ENCODE results near the gene KRTAP21-3. TPM values are rescaled to one million over a fixed set of nuclear protein-coding genes. Genes with fewer than 3 reads are reported as not detected.

KRTAP21-3 gene
- total and polyA plus RNA-seq, 8 donors: not detected

GRCh38 chr21:30674312-30674711 is 44.3 kb downstream of the KRTAP21-3 start:
- no peak for ATAC-seq
- TF ChIP-seq, protein P1, sequence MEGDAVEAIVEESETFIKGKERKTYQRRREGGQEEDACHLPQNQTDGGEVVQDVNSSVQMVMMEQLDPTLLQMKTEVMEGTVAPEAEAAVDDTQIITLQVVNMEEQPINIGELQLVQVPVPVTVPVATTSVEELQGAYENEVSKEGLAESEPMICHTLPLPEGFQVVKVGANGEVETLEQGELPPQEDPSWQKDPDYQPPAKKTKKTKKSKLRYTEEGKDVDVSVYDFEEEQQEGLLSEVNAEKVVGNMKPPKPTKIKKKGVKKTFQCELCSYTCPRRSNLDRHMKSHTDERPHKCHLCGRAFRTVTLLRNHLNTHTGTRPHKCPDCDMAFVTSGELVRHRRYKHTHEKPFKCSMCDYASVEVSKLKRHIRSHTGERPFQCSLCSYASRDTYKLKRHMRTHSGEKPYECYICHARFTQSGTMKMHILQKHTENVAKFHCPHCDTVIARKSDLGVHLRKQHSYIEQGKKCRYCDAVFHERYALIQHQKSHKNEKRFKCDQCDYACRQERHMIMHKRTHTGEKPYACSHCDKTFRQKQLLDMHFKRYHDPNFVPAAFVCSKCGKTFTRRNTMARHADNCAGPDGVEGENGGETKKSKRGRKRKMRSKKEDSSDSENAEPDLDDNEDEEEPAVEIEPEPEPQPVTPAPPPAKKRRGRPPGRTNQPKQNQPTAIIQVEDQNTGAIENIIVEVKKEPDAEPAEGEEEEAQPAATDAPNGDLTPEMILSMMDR (IDR thresholded peaks at IDR 0.05): no peak

DNA sequence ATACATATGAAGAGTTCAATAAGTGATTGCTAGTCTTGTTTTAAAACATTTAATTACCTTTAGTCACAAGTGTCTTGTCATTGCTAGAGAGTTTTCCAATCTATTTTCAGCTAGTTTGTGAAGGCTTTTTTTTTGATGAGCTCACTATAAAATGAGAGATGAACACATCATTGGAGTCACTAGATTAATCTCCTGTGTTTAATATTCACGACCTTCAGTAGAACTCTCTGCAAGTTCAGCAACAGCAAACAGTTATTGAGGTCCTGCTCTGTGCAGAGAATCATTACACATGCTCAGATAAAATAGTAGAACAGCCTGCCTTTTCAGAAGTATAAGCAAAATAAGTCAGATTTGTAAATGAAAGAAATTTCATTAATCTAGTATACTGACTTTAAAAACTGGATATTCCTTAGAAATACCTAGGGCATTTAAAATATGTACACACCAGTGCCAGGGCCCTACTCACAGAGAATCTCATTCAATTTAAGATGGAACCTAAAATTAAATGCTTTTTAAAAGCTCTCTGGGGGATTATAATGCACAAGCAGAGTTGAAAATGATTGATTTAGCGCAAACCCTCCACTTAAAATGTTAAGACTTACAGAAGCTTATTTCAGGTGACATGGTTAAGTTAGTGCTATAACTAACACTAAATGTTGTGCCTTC is 45.5 kb downstream of the KRTAP21-3 start:
- WGBS, 2 donors: 68 to 70% methylated on average over 2 of the region's 2 CpGs
- intact Hi-C loops (cut with DNase I): no loop called here
- ATAC-seq: no peak

More at GRCh38 chr21:30674312-30674711, 44.3 kb downstream of the KRTAP21-3 start:
- no peak overlapping the region for H3K4me3 ChIP-seq
- H3K36me3 ChIP-seq: no peaks in the 10 kb centered on the region
- DNase-seq (no peak), FAIRE-seq (no peak)
- no peak overlapping the region for H3K27ac ChIP-seq
- no peaks in the 10 kb centered on the region for H3K4me1 ChIP-seq
- WGBS, 2 donors: 60 to 74% methylated on average over 1 of the region's 1 CpG
- H3K27me3 ChIP-seq: no peaks in the 10 kb centered on the region
- intact Hi-C loops (cut with DNase I): no loop called here
- H3K9me3 ChIP-seq: no peaks in the 10 kb centered on the region

DNA sequence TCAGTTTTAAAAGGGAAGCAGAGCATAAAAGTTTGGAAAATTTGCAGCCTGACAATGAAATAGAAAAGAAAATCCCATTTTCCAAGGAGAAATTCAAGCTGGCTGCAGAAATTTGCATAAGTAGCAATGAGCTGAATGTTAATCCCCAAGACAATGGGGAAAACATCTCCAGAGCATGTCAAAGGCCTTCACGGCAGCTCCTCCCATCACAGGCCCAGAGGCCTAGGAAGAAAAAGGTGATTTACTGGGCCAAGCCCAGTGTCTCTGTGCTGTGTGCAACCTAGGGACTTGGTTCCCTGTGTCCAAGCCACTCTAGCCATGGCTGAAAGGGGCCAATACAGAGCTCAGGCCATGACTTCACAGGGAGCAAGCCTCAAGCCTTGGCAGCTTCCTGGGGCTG is 49.8 kb downstream of the KRTAP21-3 start:
- intact Hi-C loops (cut with DNase I): no loop called here
- H3K4me3 ChIP-seq: no peak overlapping the region
- DNase-seq: no peak
- WGBS, 2 donors: 74 to 80% methylated on average over 1 of the region's 1 CpG
- H3K36me3 ChIP-seq: no peaks in the 10 kb centered on the region
- no peak for FAIRE-seq
- no peaks in the 10 kb centered on the region for H3K9me3 ChIP-seq
- H3K4me1 ChIP-seq: no peaks in the 10 kb centered on the region
- no peak overlapping the region for H3K27ac ChIP-seq
- TF ChIP-seq, protein P1 (IDR thresholded peaks at IDR 0.05): no peak
- H3K27me3 ChIP-seq: no peaks in the 10 kb centered on the region
- ATAC-seq: no peak

More for the DNA sequence above, 45.5 kb downstream of the KRTAP21-3 start:
- DNase-seq: no peak
- Histone ChIP-seq H3K36me3 (no peaks in the 10 kb centered on the region), H3K4me3 (no peak overlapping the region), H3K9me3 (no peaks in the 10 kb centered on the region), H3K27ac (no peak overlapping the region), H3K27me3 (no peaks in the 10 kb centered on the region), H3K4me1 (no peaks in the 10 kb centered on the region)
- FAIRE-seq: no peak
- TF ChIP-seq, protein P1 (IDR thresholded peaks at IDR 0.05): no peak

Other genes with a start within 250 kb of the KRTAP21-3 start
- gene KRTAP19-1, start 238.4 kb downstream of the KRTAP21-3 start, total RNA-seq: not detected
- not detected for gene KRTAP19-1, start 238.4 kb downstream of the KRTAP21-3 start, polyA plus RNA-seq
- gene KRTAP19-2, start 231.3 kb downstream of the KRTAP21-3 start, total RNA-seq: not detected
- gene KRTAP19-2, start 231.3 kb downstream of the KRTAP21-3 start, polyA plus RNA-seq: not detected
- not detected for gene KRTAP19-3, start 226.8 kb downstream of the KRTAP21-3 start, total RNA-seq
- not detected for gene KRTAP19-3, start 226.8 kb downstream of the KRTAP21-3 start, polyA plus RNA-seq
- gene KRTAP19-4, start 221.6 kb downstream of the KRTAP21-3 start, total RNA-seq: not detected
- not detected for gene KRTAP19-4, start 221.6 kb downstream of the KRTAP21-3 start, polyA plus RNA-seq
- not detected for gene KRTAP19-5, start 216.6 kb downstream of the KRTAP21-3 start, total RNA-seq
- gene KRTAP19-5, start 216.6 kb downstream of the KRTAP21-3 start, polyA plus RNA-seq: not detected
- gene KRTAP19-6, start 176.9 kb downstream of the KRTAP21-3 start, total RNA-seq: not detected
- gene KRTAP19-6, start 176.9 kb downstream of the KRTAP21-3 start, polyA plus RNA-seq: not detected
- not detected for gene KRTAP19-7, start 157.5 kb downstream of the KRTAP21-3 start, total RNA-seq
- gene KRTAP19-7, start 157.5 kb downstream of the KRTAP21-3 start, polyA plus RNA-seq: not detected
- gene KRTAP22-2, start 128.4 kb downstream of the KRTAP21-3 start, total RNA-seq: not detected
- gene KRTAP22-2, start 128.4 kb downstream of the KRTAP21-3 start, polyA plus RNA-seq: not detected
- gene KRTAP6-3, start 126.3 kb downstream of the KRTAP21-3 start, total RNA-seq: not detected
- not detected for gene KRTAP6-3, start 126.3 kb downstream of the KRTAP21-3 start, polyA plus RNA-seq
- not detected for gene KRTAP6-2, start 119.9 kb downstream of the KRTAP21-3 start, total RNA-seq
- not detected for gene KRTAP6-2, start 119.9 kb downstream of the KRTAP21-3 start, polyA plus RNA-seq
- not detected for gene KRTAP22-1, start 117.7 kb downstream of the KRTAP21-3 start, total RNA-seq
- gene KRTAP22-1, start 117.7 kb downstream of the KRTAP21-3 start, polyA plus RNA-seq: not detected
- not detected for gene KRTAP6-1, start 104.8 kb downstream of the KRTAP21-3 start, total RNA-seq
- not detected for gene KRTAP6-1, start 104.8 kb downstream of the KRTAP21-3 start, polyA plus RNA-seq
- gene KRTAP20-1, start 102.4 kb downstream of the KRTAP21-3 start, total RNA-seq: not detected
- gene KRTAP20-1, start 102.4 kb downstream of the KRTAP21-3 start, polyA plus RNA-seq: not detected
- not detected for gene KRTAP20-4, start 98.2 kb downstream of the KRTAP21-3 start, total RNA-seq
- not detected for gene KRTAP20-4, start 98.2 kb downstream of the KRTAP21-3 start, polyA plus RNA-seq
- gene KRTAP20-2, start 83.6 kb downstream of the KRTAP21-3 start, total RNA-seq: not detected
- gene KRTAP20-2, start 83.6 kb downstream of the KRTAP21-3 start, polyA plus RNA-seq: not detected
- not detected for gene KRTAP20-3, start 75.9 kb downstream of the KRTAP21-3 start, total RNA-seq
- gene KRTAP20-3, start 75.9 kb downstream of the KRTAP21-3 start, polyA plus RNA-seq: not detected
- gene KRTAP21-2, start 28.5 kb upstream of the KRTAP21-3 start, total RNA-seq: not detected
- not detected for gene KRTAP21-2, start 28.5 kb upstream of the KRTAP21-3 start, polyA plus RNA-seq
- gene KRTAP21-1, start 36.7 kb upstream of the KRTAP21-3 start, total RNA-seq: not detected
- not detected for gene KRTAP21-1, start 36.7 kb upstream of the KRTAP21-3 start, polyA plus RNA-seq
- gene KRTAP8-1, start 94.5 kb upstream of the KRTAP21-3 start, total RNA-seq: not detected
- not detected for gene KRTAP8-1, start 94.5 kb upstream of the KRTAP21-3 start, polyA plus RNA-seq
- not detected for gene KRTAP7-1, start 111.0 kb upstream of the KRTAP21-3 start, total RNA-seq
- not detected for gene KRTAP7-1, start 111.0 kb upstream of the KRTAP21-3 start, polyA plus RNA-seq
- gene KRTAP11-1, start 162.8 kb upstream of the KRTAP21-3 start, total RNA-seq: not detected
- not detected for gene KRTAP11-1, start 162.8 kb upstream of the KRTAP21-3 start, polyA plus RNA-seq